SK-N-SH treated with all-trans-retinoic acid at 6 μM for 48 hours (cell line): ENCODE data around the gene SCYL3.

Experiments
- ATAC-seq: fragments of 200-7000 bp; cut with Tn5 transposase; 3 replicates; pipeline ENCODE4 v1.9.1; 2020; ENCODE audit warnings: mild to moderate bottlenecking, moderate library complexity
- ARNTL ChIP-seq: fragments of 450-650 bp; formaldehyde crosslinking; IDR thresholded peaks from 2 replicates; pipeline ENCODE4 v1.5.0; 2020; ENCODE audit warnings: low read depth, mild to moderate bottlenecking, moderate library complexity, borderline replicate concordance
- CREB5 ChIP-seq: fragments of 250-450 bp; sonication (Bioruptor Pico); IDR thresholded peaks from 2 replicates; pipeline ENCODE4 v1.5.1; 2020; ENCODE audit warnings: low read depth, mild to moderate bottlenecking, moderate library complexity
- CSRNP3 ChIP-seq: fragments of 250-450 bp; sonication (Bioruptor Pico); IDR thresholded peaks from 2 replicates; pipeline ENCODE4 v1.5.1; 2021; ENCODE audit warnings: mild to moderate bottlenecking, moderate library complexity
- GLIS3 ChIP-seq: fragments of 250-450 bp; sonication (Bioruptor Pico); IDR thresholded peaks from 2 replicates; pipeline ENCODE4 v1.5.0; 2020; ENCODE audit warnings: mild to moderate bottlenecking, moderate library complexity
- PPARA ChIP-seq: fragments of 250-450 bp; sonication (Bioruptor Pico); IDR thresholded peaks from 2 replicates; pipeline ENCODE4 v1.5.0; 2020; ENCODE audit warnings: mild to moderate bottlenecking, borderline replicate concordance
- RARB ChIP-seq: fragments of 250-450 bp; sonication (Bioruptor Pico); IDR thresholded peaks from 2 replicates; pipeline ENCODE4 v1.8.0; 2021; ENCODE audit warnings: mild to moderate bottlenecking, moderate library complexity
- SNAI2 ChIP-seq: fragments of 250-450 bp; sonication (Bioruptor Pico); IDR thresholded peaks from 2 replicates; pipeline ENCODE4 v1.5.0; 2020; ENCODE audit warnings: mild to moderate bottlenecking, moderate library complexity
- TOX ChIP-seq: fragments of 250-450 bp; sonication (Bioruptor Pico); IDR thresholded peaks from 2 replicates; pipeline ENCODE4 v1.8.0; 2021; ENCODE audit warnings: mild to moderate bottlenecking, moderate library complexity, borderline replicate concordance
- TSHZ2 ChIP-seq: fragments of 250-450 bp; sonication (Bioruptor Pico); IDR thresholded peaks from 2 replicates; pipeline ENCODE4 v1.5.0; 2020; ENCODE audit warnings: mild to moderate bottlenecking, moderate library complexity
- ZC3H10 ChIP-seq: fragments of 250-450 bp; sonication (Bioruptor Pico); IDR thresholded peaks from 2 replicates; pipeline ENCODE4 v1.5.1; 2021; ENCODE audit warnings: mild to moderate bottlenecking, moderate library complexity
- ZFP3 ChIP-seq: fragments of 250-450 bp; sonication (Bioruptor Pico); IDR thresholded peaks from 2 replicates; pipeline ENCODE4 v1.5.0; 2020; ENCODE audit warnings: mild to moderate bottlenecking, moderate library complexity
- ZFP30 ChIP-seq: fragments of 450-650 bp; formaldehyde crosslinking; IDR thresholded peaks from 2 replicates; pipeline ENCODE4 v1.5.0; 2022; ENCODE audit warnings: mild to moderate bottlenecking, moderate library complexity
- ZNF565 ChIP-seq: fragments of 450-650 bp; formaldehyde crosslinking; conservative IDR thresholded peaks from 2 replicates; pipeline ENCODE4 v1.5.0; 2020; ENCODE audit warnings: low read depth, mild to moderate bottlenecking, moderate library complexity
- ZNF70 ChIP-seq: fragments of 450-650 bp; formaldehyde crosslinking; IDR thresholded peaks from 2 replicates; pipeline ENCODE4 v1.5.0; 2020; ENCODE audit warnings: mild to moderate bottlenecking, moderate library complexity
- ZNF8 ChIP-seq: fragments of 450-650 bp; formaldehyde crosslinking; IDR thresholded peaks from 2 replicates; pipeline ENCODE4 v1.5.0; 2020; ENCODE audit warnings: mild to moderate bottlenecking, moderate library complexity

SCYL3 gene

GRCh38 chr1:169933984-169934725 lies 40.5 kb upstream of the SCYL3 start:
- ATAC-seq: peak; percentile 52
- TF ChIP-seq TOX (peak; percentile 75), CSRNP3 (CRISPR knock-in tag) (no peak), CREB5 (no peak)

GRCh38 chr1:169931795-169932231 lies 38.1 kb upstream of the SCYL3 start:
- peak; percentile 77 for TF ChIP-seq TOX
- TF ChIP-seq ZNF565: no peak
- TF ChIP-seq, all 23 proteins: peak for 1
- ATAC-seq: peak; percentile 83

- no peak for ATAC-seq
Observed at GRCh38 chr1:169929210-169929526, 35.5 kb upstream of the SCYL3 start.

GRCh38 chr1:169928438-169929209 lies 34.9 kb upstream of the SCYL3 start:
- peak; percentile 65 for ATAC-seq
- TF ChIP-seq ARNTL (CRISPR knock-in tag): no peak
- no peak for TF ChIP-seq CREB5
- no peak for TF ChIP-seq TSHZ2 (CRISPR knock-in tag)
- TF ChIP-seq PPARA (CRISPR knock-in tag): no peak
- TF ChIP-seq ZC3H10 (CRISPR knock-in tag): peak; percentile 23; the same call in 1 of the 2 replicates
- no peak for TF ChIP-seq SNAI2 (CRISPR knock-in tag)
- TF ChIP-seq ZFP3 (CRISPR knock-in tag): no peak
- no peak for TF ChIP-seq RARB
- TF ChIP-seq CSRNP3 (CRISPR knock-in tag): no peak

More at GRCh38 chr1:169929210-169929526, 35.5 kb upstream of the SCYL3 start:
- TF ChIP-seq ZC3H10 (CRISPR knock-in tag) (no peak), CREB5 (no peak), ZNF8 (CRISPR knock-in tag) (no peak), GLIS3 (no peak), ZNF70 (CRISPR knock-in tag) (no peak), ZFP30 (CRISPR knock-in tag) (no peak), RARB (no peak)
